NCI-H1694 treated with DMSO at 0.1 percent for 48 hours (cell line): ENCODE measurements around the gene C4orf50.
"Not testable (repeated sequence)": the region's sequence is repeated elsewhere in the genome, so short reads cannot be mapped to it uniquely, and the experiment has no call there.

Experiments
- DNase-seq: peaks from one replicate; lab custom pipeline; 2025; lab: John Stamatoyannopoulos, UW

Gene C4orf50

DNA sequence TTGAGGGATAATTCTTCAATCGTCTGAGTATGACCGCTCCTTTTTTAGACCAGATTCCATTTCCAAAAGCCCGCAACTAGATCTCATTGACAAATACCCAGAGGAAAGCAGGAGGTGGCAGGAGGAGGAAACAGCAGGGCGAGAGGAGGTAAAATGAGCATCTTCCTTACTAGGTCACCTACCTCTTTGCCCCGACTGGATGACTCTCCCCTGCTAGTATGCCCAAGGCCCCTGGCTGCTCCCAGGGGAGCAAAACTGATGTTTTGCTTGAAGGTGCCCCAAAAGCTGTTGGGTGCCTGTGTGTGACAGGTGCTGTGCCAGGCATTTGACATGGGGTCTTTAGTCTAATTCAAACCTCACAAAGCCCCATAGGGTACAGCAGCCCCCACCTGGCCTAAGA, 48.9 kb downstream of the C4orf50 start:
- no peak for DNase-seq

DNA sequence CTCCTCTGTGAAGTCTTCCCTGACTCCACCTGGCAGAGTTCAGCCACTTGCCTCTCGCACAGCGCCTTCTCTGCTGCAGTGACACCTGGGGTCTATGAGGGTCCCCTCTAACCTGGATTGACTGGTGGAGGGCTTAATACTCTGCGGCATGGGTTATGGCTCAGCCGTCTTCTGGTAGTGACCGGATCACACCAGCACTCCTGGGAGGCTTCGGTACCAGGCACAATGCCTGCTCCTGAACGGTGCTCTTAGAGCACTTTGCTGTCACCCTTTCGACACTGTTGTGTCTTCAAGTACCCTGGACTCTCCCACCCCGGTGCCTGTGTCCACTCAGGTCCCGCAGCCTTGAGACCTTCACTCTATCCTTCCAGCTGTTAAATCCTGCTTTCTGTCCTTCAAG, 50.0 kb downstream of the C4orf50 start:
- no peak for DNase-seq

DNA sequence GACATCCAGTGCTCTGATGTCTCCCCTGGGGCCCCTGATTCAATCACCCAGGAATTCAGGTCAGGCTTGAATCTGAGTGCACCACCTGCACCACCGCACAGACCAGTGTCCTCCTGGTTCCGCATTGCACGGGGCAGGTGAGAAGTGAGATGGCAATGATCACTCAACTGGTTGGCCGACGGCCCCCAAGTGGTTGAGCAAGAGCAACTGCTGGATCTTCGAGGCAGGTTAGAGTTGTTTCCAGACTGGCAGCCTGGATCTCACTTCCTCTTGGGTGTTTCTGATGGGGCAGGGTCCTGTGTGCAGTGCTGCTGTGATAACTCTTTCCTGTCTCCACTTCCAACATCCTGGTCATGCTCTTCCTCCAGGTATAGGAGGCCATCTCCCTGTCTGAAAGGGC, 50.4 kb downstream of the C4orf50 start:
- DNase-seq: no peak

DNA sequence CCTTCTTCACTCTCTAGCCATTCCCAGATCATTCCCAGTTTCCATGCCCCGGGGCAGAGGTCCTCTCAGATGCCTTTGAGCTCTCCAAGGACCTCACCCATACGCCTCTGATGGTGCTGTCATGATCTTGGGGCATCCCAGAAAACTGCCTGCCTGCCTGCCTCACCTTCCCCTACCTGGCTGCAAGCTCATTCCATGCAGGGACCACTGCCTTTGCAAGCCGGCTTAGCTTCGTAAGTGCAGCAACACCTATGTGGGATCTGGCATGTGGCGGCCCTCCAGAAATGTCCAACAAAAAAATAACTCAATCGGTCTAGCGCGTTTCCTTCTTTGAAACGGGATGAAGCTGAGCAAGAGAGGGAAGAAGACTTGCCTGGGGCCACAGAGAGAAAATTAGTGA, 53.0 kb downstream of the C4orf50 start:
- DNase-seq: no peak

DNA sequence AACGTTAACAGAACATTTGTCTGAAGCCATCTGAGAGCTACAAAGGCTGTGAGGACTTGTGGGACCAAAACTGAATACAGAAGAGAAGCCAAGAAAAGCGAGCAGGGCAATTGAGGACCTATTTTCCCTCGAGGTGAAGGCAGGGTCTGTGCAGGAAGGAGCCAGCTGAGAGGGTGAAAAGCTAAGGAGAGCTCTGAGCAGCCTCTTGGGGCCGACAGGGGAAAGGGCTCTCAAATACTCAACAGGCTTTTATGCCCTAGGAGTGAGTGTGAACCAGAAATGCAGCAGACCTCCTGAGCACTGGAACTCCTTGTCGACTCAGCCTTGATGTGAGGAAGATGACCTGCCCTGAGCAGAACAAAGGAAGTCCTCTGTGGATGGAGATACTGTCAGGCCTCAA, 54.2 kb downstream of the C4orf50 start:
- no peak for DNase-seq

DNA sequence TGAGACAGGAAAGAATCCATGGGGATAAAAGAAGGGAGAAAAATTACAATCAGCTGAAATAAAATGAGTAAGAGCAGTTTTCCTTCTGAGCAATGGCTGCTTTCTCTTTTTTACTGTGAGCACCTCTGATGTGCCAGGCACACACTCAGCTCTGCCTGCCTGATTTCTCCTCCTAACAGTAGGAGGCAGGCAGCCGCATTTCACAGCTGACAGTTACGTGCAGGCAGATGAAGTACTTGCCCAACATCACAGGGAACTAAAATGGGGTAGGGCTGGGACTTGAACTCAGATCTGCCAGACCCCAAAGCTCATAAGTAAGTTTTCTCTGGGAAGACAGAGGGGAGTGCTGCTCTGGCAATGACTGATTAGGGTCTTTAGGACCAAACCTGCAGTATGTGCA, 54.6 kb downstream of the C4orf50 start:
- DNase-seq: peak; percentile 67

DNA sequence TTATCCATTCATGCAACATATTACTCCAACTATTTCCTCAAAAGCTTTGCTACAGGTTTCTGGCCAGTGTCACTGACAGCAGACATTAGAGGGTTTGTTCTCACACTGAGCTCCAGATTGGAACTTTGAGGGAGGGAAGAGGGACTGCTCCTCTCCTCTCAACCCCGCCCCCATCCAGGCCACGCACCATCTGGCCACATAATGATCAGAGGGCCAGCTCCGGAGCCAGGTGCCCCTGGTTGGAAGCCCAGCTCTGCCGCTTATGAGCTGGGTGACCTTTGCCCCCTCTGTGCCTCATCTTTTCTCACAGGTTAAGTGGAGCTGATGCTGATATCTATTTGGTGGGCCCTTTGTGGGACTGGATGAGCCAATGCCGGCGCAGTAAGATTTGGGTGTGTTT, 55.8 kb downstream of the C4orf50 start:
- no peak for DNase-seq

DNA sequence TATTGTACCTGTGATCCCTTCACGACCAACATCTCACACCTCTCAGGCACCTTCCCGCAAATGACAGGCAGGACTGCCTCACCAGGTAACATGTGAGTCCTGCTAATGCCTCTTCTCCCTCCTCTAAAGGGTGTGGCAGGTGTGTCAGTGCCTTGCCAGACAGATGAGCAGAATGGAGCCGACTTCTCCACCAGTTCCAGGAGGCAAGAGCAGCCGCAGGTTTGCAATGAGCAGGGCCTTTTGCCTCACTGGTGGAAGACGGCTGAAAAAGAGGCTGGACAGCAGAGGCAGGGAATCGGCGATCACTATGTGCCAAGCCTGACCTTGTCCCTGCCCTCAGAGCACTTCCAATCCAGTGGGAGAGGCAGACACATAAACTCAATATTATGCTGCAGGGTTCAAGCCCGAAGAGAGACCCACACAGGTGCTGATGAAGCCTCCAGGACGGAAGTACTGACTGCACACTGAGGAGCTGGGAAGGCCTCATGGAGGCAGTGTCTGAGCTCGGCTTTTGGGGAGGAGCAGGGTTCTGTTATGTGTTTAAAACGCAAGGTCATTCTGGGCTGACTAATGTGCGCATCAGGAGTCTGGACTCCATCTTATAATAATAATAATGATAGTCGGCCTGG, 57.9 kb downstream of the C4orf50 start:
- no peak for DNase-seq

DNA sequence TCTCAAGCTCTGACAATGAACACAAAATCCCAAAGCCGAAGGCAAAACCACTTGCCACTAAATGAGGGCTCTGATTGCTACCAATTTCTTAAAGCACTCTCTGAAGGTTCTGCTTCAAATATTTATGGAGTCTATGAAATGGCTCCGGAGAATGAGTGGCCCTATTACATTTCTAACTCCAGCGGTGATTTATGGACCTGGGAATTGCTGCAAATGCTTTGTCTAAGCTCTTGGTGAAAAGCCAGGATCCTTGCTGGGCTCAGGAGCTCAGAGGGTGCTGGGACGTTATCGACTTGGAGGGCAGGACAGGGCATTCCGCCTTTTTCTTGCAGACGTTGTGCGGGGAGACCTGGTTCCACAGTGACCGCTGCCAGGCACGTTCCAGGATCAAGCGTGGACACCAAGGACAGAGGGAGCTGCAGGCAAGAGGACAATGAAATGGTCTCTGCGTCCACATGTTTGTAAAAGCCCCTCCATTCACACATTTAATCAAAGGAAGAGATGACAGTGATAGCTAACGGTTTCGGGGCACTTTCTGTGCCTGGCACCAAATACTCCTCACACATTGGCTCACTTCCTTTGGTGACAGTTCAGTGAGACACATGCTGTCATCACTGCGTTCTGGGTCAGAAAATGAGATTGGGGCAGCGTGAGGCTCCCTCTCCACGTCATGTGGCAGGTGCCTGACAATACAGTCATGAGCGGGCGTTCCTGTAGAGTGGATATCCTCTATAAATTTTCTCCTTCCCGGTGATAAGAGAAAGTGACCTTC, 58.8 kb downstream of the C4orf50 start:
- no peak for DNase-seq

DNA sequence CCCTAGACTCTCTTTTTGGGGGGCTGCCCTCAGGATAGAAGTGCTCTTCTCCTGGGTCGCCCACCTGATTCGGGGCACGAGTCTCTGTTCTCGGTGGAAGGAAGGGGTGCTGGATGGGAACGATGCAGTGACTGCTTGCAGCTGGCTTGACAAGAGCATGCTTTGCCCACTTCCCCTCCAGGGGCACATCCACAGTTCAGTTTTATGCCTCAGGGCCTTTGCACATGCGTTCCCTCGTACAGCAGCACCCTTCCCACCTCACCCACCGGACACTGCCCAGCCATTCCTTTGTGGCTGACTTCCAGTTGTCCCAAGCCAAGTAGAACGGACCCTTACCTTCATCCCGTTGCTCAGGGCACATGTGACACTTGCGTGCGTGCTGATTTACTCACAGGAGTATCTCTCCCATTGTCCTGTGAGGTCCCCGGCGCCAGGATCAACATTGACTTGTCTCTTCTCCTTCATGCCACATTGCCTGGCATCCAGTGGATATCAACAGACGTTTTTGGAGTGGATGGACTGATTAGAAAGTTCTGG, 60.0 kb downstream of the C4orf50 start:
- DNase-seq: no peak

DNA sequence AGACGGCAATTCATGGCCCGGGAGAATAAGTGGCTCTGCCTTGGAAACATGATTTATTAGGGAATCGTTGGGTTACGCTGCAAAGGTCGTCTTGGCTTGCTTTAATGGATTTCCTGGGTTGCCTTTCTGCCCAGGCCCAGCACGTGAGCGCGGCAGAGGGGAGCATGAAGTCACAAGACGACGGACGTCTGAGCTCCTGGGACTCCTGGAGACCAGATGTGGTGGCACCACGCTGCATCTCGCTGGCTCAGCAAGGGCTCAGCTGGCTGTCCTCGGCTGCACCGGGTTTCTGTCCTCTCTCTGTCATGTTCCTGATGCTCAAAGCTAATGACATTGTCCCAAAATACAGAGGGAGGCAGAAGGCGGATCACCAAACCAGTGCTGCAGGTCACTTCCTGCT, 61.2 kb downstream of the C4orf50 start:
- peak; percentile 27 for DNase-seq

DNA sequence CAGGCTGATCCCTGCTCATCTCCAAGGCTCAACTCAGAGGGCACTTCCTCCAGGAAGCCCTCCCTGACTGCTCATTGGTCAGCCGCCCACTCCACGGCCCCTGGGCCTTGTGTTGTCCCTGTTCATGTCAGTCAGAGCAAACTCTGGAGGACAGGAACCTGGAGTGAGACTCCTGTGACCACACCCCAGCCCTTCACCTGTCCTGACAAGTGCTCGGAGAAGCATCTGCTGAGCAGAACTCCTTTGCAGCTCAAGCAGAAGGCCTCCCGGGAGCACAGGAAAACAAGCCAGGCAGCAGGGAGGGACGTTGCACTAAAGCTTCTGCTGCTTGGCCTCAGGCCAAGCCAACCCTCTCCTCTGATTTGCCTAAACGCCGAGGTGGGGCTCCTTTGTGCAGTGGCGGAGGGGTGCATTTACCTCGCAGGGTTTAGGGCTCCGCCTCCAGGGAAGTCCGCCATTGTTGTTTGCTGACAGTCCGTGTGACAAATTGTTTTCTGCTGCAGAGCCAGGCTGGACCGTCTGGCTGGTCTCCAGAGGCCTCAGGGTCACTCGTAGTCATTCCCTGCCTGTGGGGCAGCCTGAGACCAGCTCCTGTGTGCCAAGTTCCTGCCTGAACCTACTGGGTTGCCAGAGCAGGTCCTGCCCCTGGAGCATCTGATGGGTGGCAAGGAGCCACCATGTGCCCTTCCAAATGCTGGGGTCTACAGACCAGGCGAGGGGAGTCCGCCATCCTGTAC, 61.8 kb downstream of the C4orf50 start:
- DNase-seq: peak; percentile 88

DNA sequence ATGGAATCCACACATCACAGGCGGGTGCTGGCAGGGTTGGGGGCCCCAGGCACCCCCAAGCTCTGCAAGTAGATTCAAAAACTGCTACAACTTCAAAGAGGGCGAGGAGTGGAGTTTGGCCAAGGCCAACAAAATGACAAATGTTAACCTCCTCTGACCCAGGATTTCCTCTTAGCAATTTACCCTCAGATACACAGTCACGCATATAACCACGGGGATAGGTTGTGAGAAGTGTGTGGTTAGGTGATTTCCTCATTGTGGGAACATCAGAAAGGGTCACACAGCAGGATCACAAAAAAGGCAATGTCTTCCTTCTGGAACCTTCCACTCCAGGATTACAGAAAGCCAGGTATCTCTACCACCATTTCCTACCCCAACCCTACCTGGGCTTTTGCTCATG, 62.4 kb downstream of the C4orf50 start:
- no peak for DNase-seq

DNA sequence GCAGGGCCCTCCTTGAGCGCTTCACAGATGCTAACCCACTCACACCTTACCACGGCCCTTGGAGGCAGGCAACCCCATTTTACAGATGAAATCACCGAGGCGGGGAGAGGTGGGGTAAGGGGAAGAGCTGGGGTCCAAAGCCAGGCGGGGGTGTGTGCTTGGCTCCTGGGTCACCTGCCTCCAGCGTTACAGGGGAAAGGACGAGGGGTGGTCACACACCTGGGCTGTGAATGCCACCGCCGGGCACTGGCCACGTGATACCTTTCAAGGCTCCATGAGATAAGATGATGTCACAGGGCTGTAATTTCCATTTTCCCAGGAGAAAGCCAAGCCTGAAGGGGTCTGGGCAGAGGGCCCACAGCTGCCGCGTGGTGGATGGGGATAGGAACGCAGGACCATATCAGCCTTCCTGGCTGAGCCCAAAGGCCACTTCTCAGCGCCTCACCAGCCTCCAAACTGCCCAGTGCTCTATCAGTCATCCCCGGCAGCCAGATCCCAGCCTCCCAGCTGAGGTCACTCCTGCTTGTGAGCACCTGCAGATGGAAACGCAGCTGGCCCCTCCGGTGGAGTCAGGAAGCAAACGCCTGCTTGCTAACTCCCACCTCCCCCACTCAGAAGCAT, 62.9 kb downstream of the C4orf50 start:
- DNase-seq: peak; percentile 46

DNA sequence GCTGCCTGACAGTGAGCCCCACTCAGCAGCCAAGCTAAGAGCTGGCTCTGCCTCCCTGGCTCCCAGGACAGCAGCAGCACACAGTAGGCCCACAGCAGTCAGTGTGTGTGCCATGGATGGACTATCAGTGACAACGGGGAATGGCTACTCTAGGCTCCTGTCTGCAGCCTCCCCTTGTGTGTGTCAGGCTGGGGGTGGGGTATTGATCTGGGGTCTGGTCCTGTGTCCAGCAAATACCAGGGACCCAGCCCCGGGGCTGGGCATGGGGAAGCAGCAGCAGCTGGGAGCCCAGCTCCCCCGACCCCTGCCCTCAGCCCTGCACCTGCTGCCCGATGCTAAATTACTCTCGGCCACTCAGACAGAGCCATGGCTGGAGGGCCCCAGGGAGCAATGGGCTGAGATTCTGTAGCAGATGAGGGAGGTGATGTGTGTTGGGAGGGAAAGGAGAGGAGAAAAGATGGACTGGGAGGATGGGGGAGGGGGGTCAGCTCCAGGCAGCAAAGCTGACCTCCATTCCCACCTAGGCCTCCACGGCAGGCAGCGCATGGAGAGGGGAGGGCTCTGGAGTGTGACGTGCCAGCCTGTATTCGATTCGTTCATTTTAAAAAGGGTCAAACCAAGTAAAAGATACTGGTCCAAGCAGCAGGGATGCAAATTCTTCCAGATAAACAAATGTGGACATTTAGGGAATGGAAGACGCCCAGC, 64.0 kb downstream of the C4orf50 start:
- DNase-seq: no peak

DNA sequence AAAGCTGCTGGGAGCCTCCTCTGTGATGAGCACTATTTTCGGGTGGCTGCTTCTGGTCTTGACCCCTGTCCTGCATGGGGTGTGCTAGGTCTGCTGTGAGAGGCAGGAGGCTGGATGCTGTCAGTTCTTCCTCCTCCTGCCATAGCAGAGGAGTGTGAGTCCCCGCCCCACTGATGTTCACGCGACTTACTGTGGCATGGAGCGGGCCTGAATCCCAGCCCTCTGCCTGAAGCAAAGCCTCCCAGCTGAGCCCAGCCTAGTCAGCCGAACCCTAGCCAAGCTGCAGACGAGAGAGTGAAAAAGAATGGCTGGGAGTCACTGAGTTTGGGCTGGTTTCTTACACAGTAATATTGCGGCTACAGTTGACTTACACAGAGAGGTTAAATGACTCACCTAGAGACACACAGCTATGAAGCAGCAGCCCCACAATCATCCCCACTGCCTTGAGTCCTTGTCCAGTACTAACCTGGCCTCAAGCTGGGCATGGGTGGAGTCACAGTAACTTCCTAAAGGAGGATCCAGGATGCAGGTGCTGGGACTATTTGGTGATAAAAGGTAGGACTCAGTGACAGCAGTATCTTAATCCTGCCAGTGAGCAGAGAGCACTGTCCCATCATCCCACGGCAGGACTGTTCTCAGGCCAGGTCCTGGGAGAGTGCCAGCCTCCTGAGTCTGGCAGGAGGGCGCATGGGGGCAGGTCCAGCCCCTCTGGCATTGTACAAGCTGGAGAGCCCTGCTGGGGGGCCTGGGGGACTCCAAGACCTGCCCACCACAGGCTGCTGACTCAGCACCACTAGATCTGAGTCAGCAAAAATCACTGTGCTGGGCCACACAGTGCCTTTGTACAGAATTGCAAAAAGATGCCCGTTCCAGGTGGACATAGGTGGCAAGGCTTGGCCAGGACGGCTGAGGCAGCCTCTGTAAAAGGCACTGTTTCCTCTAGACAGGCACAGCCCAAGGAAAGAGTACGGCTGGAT, 65.0 kb downstream of the C4orf50 start:
- no peak for DNase-seq

DNA sequence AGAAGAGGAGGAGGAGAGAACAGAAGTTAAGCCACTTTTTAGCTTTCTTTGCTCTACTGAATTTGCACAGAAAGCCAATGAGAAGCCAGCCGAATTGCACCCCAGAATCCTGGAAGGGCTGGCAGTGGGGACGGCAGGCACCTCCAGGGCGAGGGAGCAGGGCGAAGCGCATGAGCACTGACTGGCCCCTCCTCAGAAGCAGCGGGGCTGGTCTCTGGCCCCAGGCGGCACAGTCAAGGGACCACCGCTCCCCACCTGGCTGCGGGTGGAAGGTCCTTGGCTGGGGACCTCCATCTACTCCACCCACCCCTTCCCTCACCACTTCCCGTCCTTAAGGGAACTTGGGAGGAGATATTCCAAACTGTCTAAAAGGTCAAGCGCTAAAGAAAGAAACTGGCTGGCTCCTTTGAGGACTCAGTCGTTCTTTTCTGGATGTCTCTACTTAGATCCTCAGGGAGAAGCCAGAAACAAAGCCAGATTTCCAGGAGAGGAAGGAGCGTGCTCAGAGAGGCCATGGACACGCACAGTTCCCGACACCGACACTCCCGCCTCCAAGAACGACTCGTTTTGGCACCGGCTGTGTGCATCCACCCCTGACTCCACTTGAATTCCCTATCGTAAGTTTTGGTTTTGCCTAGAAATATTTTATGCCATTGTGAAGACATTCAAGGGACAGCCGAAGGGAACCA, 65.8 kb downstream of the C4orf50 start:
- DNase-seq: no peak

DNA sequence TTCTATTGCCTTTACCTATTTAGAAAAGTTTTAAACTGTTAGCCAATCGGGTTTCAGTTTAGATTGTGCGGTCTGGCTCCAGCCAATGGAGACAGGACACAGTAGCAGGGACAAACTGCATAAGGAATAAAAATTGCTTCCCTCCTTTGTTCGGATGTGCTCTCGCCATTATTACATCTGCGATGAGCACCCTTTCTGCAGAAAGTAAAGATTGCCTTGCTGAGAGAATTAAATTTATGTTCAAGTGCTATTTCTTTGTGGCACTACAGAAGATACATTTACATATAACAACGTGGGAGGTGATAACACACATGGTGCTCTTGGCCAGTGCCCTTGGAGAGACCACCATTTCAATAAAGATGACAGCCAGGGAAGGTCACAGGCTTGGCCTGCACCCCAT, 71.6 kb downstream of the C4orf50 start:
- DNase-seq: not testable (repeated sequence)

DNA sequence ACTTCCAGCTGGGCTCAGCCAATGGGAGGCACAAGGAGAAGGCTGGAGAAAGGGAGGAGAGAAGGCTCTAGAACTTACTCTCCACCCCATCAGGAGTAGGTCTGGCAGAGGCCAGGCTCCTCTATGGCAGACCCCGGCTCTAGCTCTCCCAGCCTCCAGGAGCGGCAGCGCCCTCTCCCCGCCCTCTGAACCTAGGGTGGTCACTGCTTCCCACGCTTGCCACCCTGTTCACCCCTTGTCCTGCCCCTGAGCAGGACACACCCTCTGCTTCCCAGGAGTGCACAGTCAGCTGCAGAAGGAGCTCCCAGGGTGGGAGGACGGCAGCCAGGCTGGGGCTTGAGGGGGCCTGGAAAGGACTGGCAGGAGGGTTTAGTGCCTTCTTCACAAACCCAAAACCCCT, 72.3 kb downstream of the C4orf50 start:
- no peak for DNase-seq

DNA sequence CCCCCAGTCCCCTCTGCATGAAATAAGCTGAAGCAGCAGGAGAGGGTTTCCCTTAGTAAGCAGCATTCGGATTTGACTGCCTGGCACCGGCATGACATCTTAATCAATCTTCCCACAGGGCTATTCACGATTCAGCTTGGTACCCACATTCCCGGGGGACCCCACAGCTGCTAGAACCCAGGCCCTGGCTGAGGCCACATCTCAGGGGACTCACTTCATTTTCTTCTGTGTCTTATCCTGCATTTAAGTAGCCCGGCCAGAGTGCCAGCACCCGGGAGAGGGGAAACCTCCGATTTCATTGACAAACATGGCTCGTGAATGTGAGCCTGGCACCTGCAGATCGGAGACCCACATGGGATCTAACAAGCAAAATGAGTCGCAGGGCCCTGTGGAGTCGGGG, 73.1 kb downstream of the C4orf50 start:
- no peak for DNase-seq
